PC-9 (cell line): ENCODE results near the gene EEF1A1. TPM values are rescaled to one million over a fixed set of nuclear protein-coding genes. Genes with fewer than 3 reads are reported as not detected.

Experiments used
- BruUV-seq: library from RNA; stranded (reverse); fragments of 400-500 nt; replicated peaks from 2 replicates; lab custom pipeline; 2021; lab: Mats Ljungman, UMichigan
- CTCF ChIA-PET: fragments of 300-600 bp; sonication (Branson Sonifier 250); formaldehyde crosslinking; loops from one replicate; lab custom pipeline; 2022; ENCODE audit warnings: antibody characterized with exemption; lab: Charles Lee
- POLR2A ChIA-PET: fragments of 300-600 bp; sonication (Branson Sonifier 250); formaldehyde crosslinking; loops from one replicate; lab custom pipeline; 2022; ENCODE audit warnings: antibody characterized with exemption; ENCODE audit not compliant: unreplicated experiment; lab: Charles Lee
- DNase-seq, 2 experiments: peaks; one replicate each; pipeline versions ENCODE4 v3.0.0 to v3.0.0-alpha.2; 2015 to 2022; ENCODE audit warnings: mixed read lengths in 1 of 2
- H2AFZ ChIP-seq: fragments of 200-600 bp; sonication (generic); 2 replicates; pipeline ENCODE4 v1.8.1; 2017; ENCODE audit warnings: antibody characterized with exemption
- H3F3A ChIP-seq: fragments of 200-600 bp; sonication (generic); 2 replicates; pipeline ENCODE4 v1.8.1; 2017; ENCODE audit warnings: antibody characterized with exemption, mild to moderate bottlenecking, low read depth; ENCODE audit not compliant: insufficient read depth
- H3K27ac ChIP-seq: fragments of 200-600 bp; sonication (generic); 2 replicates; pipeline ENCODE4 v1.6.1; 2016; ENCODE audit warnings: mixed run types
- H3K27me3 ChIP-seq: fragments of 200-600 bp; sonication (generic); 2 replicates; pipeline ENCODE4 v1.6.1; 2016; ENCODE audit warnings: low read depth, mixed run types; ENCODE audit not compliant: insufficient read depth
- H3K36me3 ChIP-seq: fragments of 200-600 bp; sonication (generic); 2 replicates; pipeline ENCODE4 v1.6.1; 2016; ENCODE audit warnings: low read depth, mixed run types
- H3K4me1 ChIP-seq: fragments of 200-600 bp; sonication (generic); replicated peaks from 2 replicates; pipeline ENCODE4 v1.6.1; 2016; ENCODE audit warnings: mixed run types; ENCODE audit not compliant: insufficient read depth
- H3K4me2 ChIP-seq: fragments of 200-600 bp; sonication (generic); 2 replicates; pipeline ENCODE4 v1.6.1; 2017; ENCODE audit warnings: mixed run types
- H3K4me3 ChIP-seq: fragments of 200-600 bp; sonication (generic); 2 replicates; pipeline ENCODE4 v1.6.1; 2016; ENCODE audit warnings: mixed run types
- H3K79me2 ChIP-seq: fragments of 200-600 bp; sonication (generic); 2 replicates; pipeline ENCODE4 v1.6.1; 2017; ENCODE audit warnings: low read depth, mixed run types
- H3K9me2 ChIP-seq: fragments of 200-600 bp; sonication (generic); 2 replicates; pipeline ENCODE4 v1.8.1; 2017; ENCODE audit warnings: mild to moderate bottlenecking; ENCODE audit not compliant: insufficient read depth
- H3K9me3 ChIP-seq: fragments of 200-600 bp; sonication (generic); 2 replicates; pipeline ENCODE4 v1.8.1; 2016; ENCODE audit warnings: low read depth; ENCODE audit not compliant: insufficient read depth
- H4K20me1 ChIP-seq: fragments of 200-600 bp; sonication (generic); 2 replicates; pipeline ENCODE4 v1.8.1; 2017; ENCODE audit not compliant: insufficient read depth
- CTCF ChIP-seq: fragments of 200-600 bp; sonication (generic); conservative IDR thresholded peaks from 2 replicates; pipeline ENCODE4 v1.6.1; 2017; ENCODE audit warnings: mixed run types, antibody characterized with exemption, mild to moderate bottlenecking, moderate library complexity
- EZH2 ChIP-seq: fragments of 200-600 bp; sonication (generic); IDR thresholded peaks from 2 replicates; pipeline ENCODE4 v1.8.0; 2017; ENCODE audit warnings: antibody characterized with exemption, low read depth
- intact Hi-C: fragments of 100-400 bp; cut with micrococcal nuclease; formaldehyde crosslinking; loops from one replicate; pipeline ENCODE4 v1.10.0; 2022; ENCODE audit not compliant: unreplicated experiment
- total RNA-seq: library from RNA; stranded (reverse); gene quantifications from 2 replicates; pipeline ENCODE4 v1.2.3, GENCODE V29; 2021

Gene EEF1A1
- total RNA-seq, 1 experiment from 2014 or later = 10,581 TPM

DNA sequence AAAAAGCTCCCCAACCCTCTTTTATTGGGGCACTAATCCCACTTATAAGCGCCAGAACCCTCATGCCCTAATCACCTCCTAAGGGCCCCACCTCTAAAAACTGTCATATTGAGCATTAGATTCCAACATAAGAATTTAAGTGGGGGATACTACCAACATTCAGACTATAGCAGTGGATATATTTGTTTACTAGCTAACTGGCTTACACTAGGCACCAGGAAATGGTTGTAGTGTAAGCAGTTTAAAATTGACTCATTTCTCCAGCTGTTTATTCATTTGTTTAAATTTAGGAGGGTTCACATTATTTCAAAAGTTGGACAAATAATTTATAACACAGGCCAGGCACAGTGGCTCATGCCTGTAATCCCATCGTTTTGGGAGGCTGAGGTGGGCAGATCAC, 36.4 kb downstream of the EEF1A1 start:
- BruUV-seq = no TSS peak
- Histone ChIP-seq H3K4me2 (no peak overlapping the region), H3K27ac (no peak overlapping the region), H3K27me3 (no peaks in the 10 kb centered on the region), H3F3A (no peaks in the 10 kb centered on the region), H3K9me3 (no peaks in the 10 kb centered on the region), H3K36me3 (peaks cover 42% of the 10 kb centered on the region), H3K4me3 (no peak overlapping the region), H3K79me2 (no peaks in the 10 kb centered on the region), H4K20me1 (no peaks in the 10 kb centered on the region), H3K9me2 (no peaks in the 10 kb centered on the region), H3K4me1 (no peaks in the 10 kb centered on the region), H2AFZ (no peak overlapping the region)
- no peak for DNase-seq
- TF ChIP-seq CTCF (no peak), EZH2 (no peak)
- intact Hi-C loops = no loop called here
- ChIA-PET CTCF (no interaction called here), POLR2A (interaction anchor here (0.5 kb wide), 1 partner anchor 29 kb away, joined by 3 read pairs; no protein-coding TSS in a partner anchor)

- DNase-seq = no peak
- Histone ChIP-seq H3K36me3 (peaks cover 38% of the 10 kb centered on the region), H4K20me1 (no peaks in the 10 kb centered on the region), H2AFZ (no peak overlapping the region), H3K27ac (no peak overlapping the region), H3K79me2 (no peaks in the 10 kb centered on the region), H3K9me3 (no peaks in the 10 kb centered on the region), H3K4me2 (no peak overlapping the region), H3K4me3 (no peak overlapping the region), H3F3A (no peaks in the 10 kb centered on the region), H3K27me3 (no peaks in the 10 kb centered on the region), H3K4me1 (no peaks in the 10 kb centered on the region), H3K9me2 (no peaks in the 10 kb centered on the region)
- no peak for TF ChIP-seq EZH2
- TF ChIP-seq CTCF = no peak
- intact Hi-C loops = no loop called here
- no TSS peak for BruUV-seq
- CTCF ChIA-PET = no interaction called here
- POLR2A ChIA-PET = no interaction called here
Measured at GRCh38 chr6:73481969-73482368, 38.9 kb downstream of the EEF1A1 start.

DNA sequence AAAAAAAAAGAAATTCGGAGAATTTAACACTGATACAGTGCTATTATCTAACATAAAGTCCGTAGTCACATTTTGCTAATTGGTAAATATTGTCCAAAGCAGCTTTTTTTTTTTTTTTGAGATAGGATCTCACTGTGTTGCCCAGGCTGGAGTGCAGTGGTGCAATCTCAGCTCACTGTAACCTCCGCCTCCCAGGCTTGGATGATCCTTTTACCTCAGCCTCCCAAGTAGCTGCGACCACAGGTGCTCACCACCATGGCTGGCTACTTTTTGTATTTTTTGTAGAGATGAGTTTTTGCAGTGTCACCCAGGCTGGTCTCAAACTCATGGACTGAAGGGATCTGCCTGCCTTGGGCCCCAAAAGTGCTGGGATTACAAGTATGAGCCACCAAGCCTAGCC, 43.4 kb downstream of the EEF1A1 start:
- no peaks in the 10 kb centered on the region for H3K79me2 ChIP-seq
- no peaks in the 10 kb centered on the region for H3K9me2 ChIP-seq
- no peaks in the 10 kb centered on the region for H3F3A ChIP-seq
- no peak overlapping the region for H3K4me3 ChIP-seq
- H3K4me1 ChIP-seq = no peaks in the 10 kb centered on the region
- intact Hi-C loops = no loop called here
- no TSS peak for BruUV-seq
- H3K27ac ChIP-seq = no peak overlapping the region
- H3K27me3 ChIP-seq = no peaks in the 10 kb centered on the region
- TF ChIP-seq CTCF (no peak), EZH2 (no peak)
- no peak for DNase-seq
- no peak overlapping the region for H3K4me2 ChIP-seq
- POLR2A ChIA-PET = no interaction called here
- no peaks in the 10 kb centered on the region for H3K9me3 ChIP-seq
- CTCF ChIA-PET = no interaction called here
- no peak overlapping the region for H2AFZ ChIP-seq
- peaks cover 28% of the 10 kb centered on the region for H3K36me3 ChIP-seq
- no peaks in the 10 kb centered on the region for H4K20me1 ChIP-seq
